Natural killer cell (primary cell): ENCODE results near the gene GPER1. TPM values are rescaled to one million over a fixed set of nuclear protein-coding genes. Genes with fewer than 3 reads are reported as not detected.
"Not testable (repeated sequence)": the region's sequence is repeated elsewhere in the genome, so short reads cannot be mapped to it uniquely, and the experiment has no call there.

Experiments
- ATAC-seq, 3 donors: fragments of 150-1000 bp in 2 of 3; fragments of 200-7000 bp in 1 of 3; cut with Tn5 transposase; 1 replicate in 1 of 3; 2 replicates in 2 of 3; pipeline ENCODE4 v1.10.0; 2021; ENCODE audit warnings: mild to moderate bottlenecking in 2 of 3, moderate library complexity in 2 of 3
- DNase-seq, 2 donors: peaks; one replicate each; pipeline versions ENCODE4 v3.0.0 to v3.0.0-alpha.2; 2013 to 2021; ENCODE audit warnings: mixed read lengths in 1 of 2
- H3K27ac ChIP-seq: one replicate; pipeline ENCODE4 v1.5.1; 2013; ENCODE audit warnings: mild to moderate bottlenecking, low read length
- H3K27me3 ChIP-seq: one replicate; pipeline ENCODE4 v1.6.1; 2013; ENCODE audit warnings: low read length; ENCODE audit not compliant: control insufficient read depth, insufficient read depth
- H3K36me3 ChIP-seq: one replicate; pipeline ENCODE4 v1.6.1; 2013; ENCODE audit warnings: low read length; ENCODE audit not compliant: control insufficient read depth, insufficient read depth
- H3K4me1 ChIP-seq: one replicate; pipeline ENCODE4 v1.6.1; 2013; ENCODE audit warnings: low read length; ENCODE audit not compliant: control insufficient read depth, insufficient read depth
- H3K4me3 ChIP-seq: one replicate; pipeline ENCODE4 v1.5.1; 2013; ENCODE audit warnings: low read length
- H3K9me3 ChIP-seq: one replicate; pipeline ENCODE4 v1.6.1; 2013; ENCODE audit warnings: low read length; ENCODE audit not compliant: control insufficient read depth, insufficient read depth
- H3K27ac Mint-ChIP-seq, 2 donors: one replicate each; pipeline ENCODE4 v1.8.0; 2022; ENCODE audit warnings: mild to moderate bottlenecking in 2 of 2, mixed read lengths in 2 of 2, moderate library complexity in 1 of 2
- H3K27me3 Mint-ChIP-seq, 2 donors: one replicate each; pipeline ENCODE4 v1.8.0; 2022; ENCODE audit warnings: low read depth in 2 of 2, mixed read lengths in 2 of 2
- H3K36me3 Mint-ChIP-seq: one replicate; pipeline ENCODE4 v1.8.0; 2022; ENCODE audit warnings: mixed read lengths
- H3K4me1 Mint-ChIP-seq, 2 donors: one replicate each; pipeline ENCODE4 v1.8.0; 2022; ENCODE audit warnings: mixed read lengths in 2 of 2
- H3K4me3 Mint-ChIP-seq: one replicate; pipeline ENCODE4 v1.8.0; 2022; ENCODE audit warnings: mild to moderate bottlenecking, moderate library complexity, mixed read lengths
- H3K9me3 Mint-ChIP-seq, 2 donors: one replicate each; pipeline ENCODE4 v1.8.0; 2022; ENCODE audit warnings: mixed read lengths in 2 of 2
- CTCF ChIP-seq: fragments of 200-600 bp; IDR thresholded peaks from one replicate; pipeline ENCODE4 v1.8.0; 2022; ENCODE audit warnings: antibody characterized with exemption
- WGBS: methylation state at CpG from one replicate; pipeline ENCODE4 v1.1.7; 2013; ENCODE audit warnings: missing lambda C conversion rate; ENCODE audit not compliant: insufficient coverage; 5-methylcytosine and 5-hydroxymethylcytosine counted together
- intact Hi-C: fragments of 100-400 bp; cut with micrococcal nuclease; formaldehyde crosslinking; loops from one replicate; pipeline ENCODE4 v1.14.2; 2022
- total RNA-seq, 4 donors: library from RNA; stranded (reverse); fragments of 120-200 nt in 1 of 4; gene quantifications; one replicate each; pipeline versions ENCODE4 v1.2.3 to v1.2.4, GENCODE V29; 2013 to 2022

Gene GPER1
- total RNA-seq, 3 donors from 2014 or later (not counting 1 experiment from before 2014, with no cell fraction given), result 0.25 to 0.26 TPM; not detected in 1

- Histone ChIP-seq H3K4me3 (no peak overlapping the region), H3K9me3 (no peaks in the 10 kb centered on the region), H3K27me3 (no peaks in the 10 kb centered on the region), H3K4me1 (peaks cover 13% of the 10 kb centered on the region), H3K27ac (no peak overlapping the region), H3K36me3 (no peaks in the 10 kb centered on the region)
- H3K4me3 Mint-ChIP-seq, result peak overlapping the region; percentile 87
- intact Hi-C loops, result no loop called here
- DNase-seq (no peak), ATAC-seq (peak in 2 of 3 donors; percentile 15 to 68)
- no peaks in the 10 kb centered on the region for H3K9me3 Mint-ChIP-seq
- peak overlapping the region in 1 of 2 donors; percentile 81 for H3K27ac Mint-ChIP-seq
- peaks cover 9 to 13% of the 10 kb centered on the region in 2 donors for H3K4me1 Mint-ChIP-seq
- H3K36me3 Mint-ChIP-seq, result no peaks in the 10 kb centered on the region
- WGBS, result 33% methylated on average over 41 of the region's 61 CpGs
- H3K27me3 Mint-ChIP-seq, result peaks cover 0 to 4% of the 10 kb centered on the region in 2 donors
- TF ChIP-seq CTCF, result no peak
Measured at GRCh38 chr7:1073142-1073977, 14.6 kb upstream of the GPER1 start.

- peaks cover 16% of the 10 kb centered on the region for H3K4me1 ChIP-seq
- H3K9me3 Mint-ChIP-seq, H3K27ac ChIP-seq, intact Hi-C loops, H3K27me3 ChIP-seq, H3K36me3 Mint-ChIP-seq, H3K4me3 ChIP-seq, H3K27me3 Mint-ChIP-seq, H3K36me3 ChIP-seq, DNase-seq, H3K9me3 ChIP-seq, ATAC-seq, H3K27ac Mint-ChIP-seq: not testable (repeated sequence)
- Mint-ChIP-seq H3K4me1 (peaks cover 9 to 13% of the 10 kb centered on the region in 2 donors), H3K4me3 (peak overlapping the region; percentile 31)
- 92% methylated on average over 24 of the region's 43 CpGs for WGBS
Measured at GRCh38 chr7:1074018-1074417, 13.9 kb upstream of the GPER1 start.

- no peaks in the 10 kb centered on the region for H3K27me3 ChIP-seq
- DNase-seq, result no peak
- no peak for TF ChIP-seq CTCF
- no peaks in the 10 kb centered on the region for H3K36me3 ChIP-seq
- H3K4me3 Mint-ChIP-seq, result no peak overlapping the region
- peaks cover 16% of the 10 kb centered on the region for H3K4me1 ChIP-seq
- no peaks in the 10 kb centered on the region for H3K9me3 ChIP-seq
- no peaks in the 10 kb centered on the region for H3K9me3 Mint-ChIP-seq
- H3K36me3 Mint-ChIP-seq, result no peaks in the 10 kb centered on the region
- H3K4me3 ChIP-seq, result no peak overlapping the region
- peaks cover 0 to 4% of the 10 kb centered on the region in 2 donors for H3K27me3 Mint-ChIP-seq
- no peak for ATAC-seq
- intact Hi-C loops, result no loop called here
- WGBS, result 93% methylated on average over 30 of the region's 30 CpGs
- H3K4me1 Mint-ChIP-seq, result peaks cover 9 to 13% of the 10 kb centered on the region in 2 donors
- H3K27ac ChIP-seq, result no peak overlapping the region
- no peak overlapping the region for H3K27ac Mint-ChIP-seq
Measured at GRCh38 chr7:1074593-1075431, 13.1 kb upstream of the GPER1 start.
